ENCODE data around the gene NCAPG2. TPM values are rescaled to one million over a fixed set of nuclear protein-coding genes. Genes with fewer than 3 reads are reported as not detected.

Gene NCAPG2
- polyA plus RNA-seq, 3 donors from 2014 or later, result 3.5 to 7.9 (median 5.7) TPM

DNA sequence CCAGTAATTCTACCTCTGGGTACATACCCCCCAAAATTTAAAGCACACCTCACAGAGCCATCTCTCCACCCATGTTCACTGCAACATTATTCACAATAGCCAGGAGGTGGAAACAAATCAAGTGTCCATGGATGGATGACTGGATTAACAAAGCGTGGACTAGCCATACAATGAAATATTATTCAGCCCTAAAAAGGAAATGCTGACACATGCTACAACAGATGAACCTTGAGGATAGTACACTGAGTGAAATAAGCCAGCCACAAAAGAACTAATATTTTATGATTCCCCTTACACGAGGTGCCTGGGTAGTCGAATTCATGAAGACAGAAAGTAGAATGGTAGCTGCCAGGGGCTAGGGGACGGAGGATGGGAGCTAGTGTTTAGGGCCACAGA is 85.9 kb downstream of the NCAPG2 start:
- no peak overlapping the region for H3K27ac Mint-ChIP-seq
- H3K4me3 Mint-ChIP-seq, result no peak overlapping the region
- no peaks in the 10 kb centered on the region for H3K4me1 Mint-ChIP-seq
- DNase-seq, result no peak
- H3K9me3 Mint-ChIP-seq, result no peaks in the 10 kb centered on the region
- H3K36me3 Mint-ChIP-seq, result peaks cover 0 to 9% (median 0%) of the 10 kb centered on the region in 3 donors
- H3K27me3 Mint-ChIP-seq (ENCODE audit: low read depth in 3 of 3), result peaks cover 0 to 1% (median 1%) of the 10 kb centered on the region in 3 donors

DNA sequence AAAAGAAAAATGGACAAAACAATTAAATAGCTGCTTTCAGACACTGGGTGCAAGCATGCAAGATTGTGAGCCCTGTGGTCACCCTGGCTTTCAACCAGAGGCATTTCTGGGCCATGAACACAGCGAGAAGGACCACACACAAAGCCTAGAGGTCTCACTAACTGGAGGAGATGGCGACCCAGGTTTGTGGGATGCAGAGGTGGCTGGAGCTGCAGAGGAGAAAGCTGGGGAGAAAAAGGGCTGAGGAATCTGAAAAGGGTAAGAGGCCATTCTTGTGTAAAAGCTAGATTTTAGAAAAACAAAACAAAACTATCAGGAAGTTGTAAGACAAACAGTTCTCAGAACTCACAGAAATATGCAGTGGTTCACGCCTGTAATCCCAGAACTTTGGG is 86.9 kb downstream of the NCAPG2 start:
- Mint-ChIP-seq H3K27ac (no peak overlapping the region), H3K27me3 (ENCODE audit: low read depth in 3 of 3) (peaks cover 0 to 1% (median 1%) of the 10 kb centered on the region in 3 donors), H3K9me3 (no peaks in the 10 kb centered on the region), H3K4me1 (no peaks in the 10 kb centered on the region), H3K4me3 (no peak overlapping the region), H3K36me3 (peaks cover 0 to 9% (median 0%) of the 10 kb centered on the region in 3 donors)
- DNase-seq, result no peak

GRCh38 chr7:158616050-158616449 is 88.6 kb downstream of the NCAPG2 start:
- peaks cover 0 to 1% (median 1%) of the 10 kb centered on the region in 3 donors for H3K27me3 Mint-ChIP-seq (ENCODE audit: low read depth in 3 of 3)
- H3K36me3 Mint-ChIP-seq, result peaks cover 0 to 9% (median 0%) of the 10 kb centered on the region in 3 donors
- H3K27ac Mint-ChIP-seq, result peak overlapping the region in 1 of 6 donors; percentile 15
- no peak for DNase-seq
- H3K9me3 Mint-ChIP-seq, result no peaks in the 10 kb centered on the region
- no peak overlapping the region for H3K4me3 Mint-ChIP-seq
- no peaks in the 10 kb centered on the region for H3K4me1 Mint-ChIP-seq

GRCh38 chr7:158614700-158615099 is 89.9 kb downstream of the NCAPG2 start:
- Mint-ChIP-seq H3K4me1 (peaks cover 1 to 6% of the 10 kb centered on the region in 2 donors), H3K27ac (no peak overlapping the region), H3K36me3 (peaks cover 0 to 9% (median 0%) of the 10 kb centered on the region in 3 donors), H3K9me3 (peaks cover 0 to 2% (median 0%) of the 10 kb centered on the region in 6 donors), H3K27me3 (ENCODE audit: low read depth in 3 of 3) (peaks cover 0 to 1% (median 1%) of the 10 kb centered on the region in 3 donors), H3K4me3 (no peak overlapping the region)
- no peak for DNase-seq

DNA sequence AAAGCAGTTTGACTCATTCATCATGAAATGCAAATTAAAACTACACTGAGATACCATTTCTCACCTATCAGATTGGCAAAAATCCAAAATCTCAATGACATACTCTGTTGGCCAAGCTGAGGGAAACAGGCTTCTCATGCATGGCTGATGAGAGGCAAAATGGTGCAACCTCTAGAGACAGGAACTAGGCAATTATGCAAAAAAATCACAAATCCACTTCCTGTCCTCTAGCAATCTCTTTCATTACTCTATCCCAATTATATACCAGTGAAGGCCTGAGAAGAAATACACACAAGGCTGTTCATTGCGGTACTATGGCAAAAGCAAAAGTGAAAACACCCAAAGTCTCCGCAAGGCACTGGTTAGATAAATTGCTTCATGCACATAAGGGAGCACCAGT is 91.1 kb downstream of the NCAPG2 start:
- no peak overlapping the region for H3K27ac Mint-ChIP-seq
- peaks cover 0 to 9% (median 0%) of the 10 kb centered on the region in 3 donors for H3K36me3 Mint-ChIP-seq
- peaks cover 0 to 1% (median 1%) of the 10 kb centered on the region in 3 donors for H3K27me3 Mint-ChIP-seq (ENCODE audit: low read depth in 3 of 3)
- H3K9me3 Mint-ChIP-seq, result peaks cover 0 to 2% (median 0%) of the 10 kb centered on the region in 6 donors
- peaks cover 7 to 8% of the 10 kb centered on the region in 2 donors for H3K4me1 Mint-ChIP-seq
- no peak for DNase-seq
- H3K4me3 Mint-ChIP-seq, result no peak overlapping the region

DNA sequence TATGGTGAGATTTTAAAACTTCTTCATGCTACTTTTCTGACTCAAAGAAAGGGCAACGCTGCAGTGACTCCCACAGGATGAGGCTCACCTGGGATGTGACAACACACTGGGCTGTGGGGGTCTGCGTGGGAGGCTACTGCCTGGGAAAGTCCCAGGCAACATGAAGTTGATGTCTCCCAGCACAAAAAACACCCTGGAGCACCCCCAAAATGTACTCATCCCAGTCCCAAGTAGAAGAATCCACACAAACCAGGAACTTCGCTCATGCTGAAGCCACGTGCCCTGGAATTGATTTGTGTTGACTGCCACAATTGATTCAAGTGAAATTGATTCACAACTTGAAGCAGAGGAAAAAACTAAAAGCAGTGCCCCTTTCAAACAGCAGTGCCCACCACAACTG is 92.1 kb downstream of the NCAPG2 start:
- peaks cover 0 to 2% (median 0%) of the 10 kb centered on the region in 6 donors for H3K9me3 Mint-ChIP-seq
- H3K27ac Mint-ChIP-seq, result no peak overlapping the region
- peaks cover 0 to 9% (median 0%) of the 10 kb centered on the region in 3 donors for H3K36me3 Mint-ChIP-seq
- peaks cover 0 to 1% (median 0%) of the 10 kb centered on the region in 3 donors for H3K27me3 Mint-ChIP-seq (ENCODE audit: low read depth in 3 of 3)
- H3K4me3 Mint-ChIP-seq, result no peak overlapping the region
- no peak for DNase-seq
- peaks cover 7 to 10% of the 10 kb centered on the region in 2 donors for H3K4me1 Mint-ChIP-seq

DNA sequence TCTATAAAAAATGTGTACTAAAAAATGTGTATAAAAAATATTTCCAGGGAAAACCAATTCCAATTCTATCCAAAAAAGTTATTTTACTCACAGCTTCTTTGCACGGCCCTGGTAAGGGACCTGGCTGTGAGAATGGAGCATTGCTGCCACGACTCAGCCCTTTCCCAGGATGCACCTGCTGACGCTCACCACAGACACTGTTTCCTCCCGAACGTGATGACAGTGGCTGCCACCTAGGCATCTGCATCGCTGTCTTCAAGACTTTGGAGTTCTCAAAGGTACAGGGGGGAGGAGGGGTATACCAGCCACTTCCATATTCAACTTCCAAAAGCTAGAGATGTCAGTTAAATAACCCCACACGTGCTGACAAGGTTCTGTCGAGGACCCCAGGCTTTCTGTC is 93.1 kb downstream of the NCAPG2 start:
- H3K4me1 Mint-ChIP-seq, result peaks cover 7 to 10% of the 10 kb centered on the region in 2 donors
- DNase-seq, result no peak
- peaks cover 0 to 4% (median 4%) of the 10 kb centered on the region in 3 donors for H3K36me3 Mint-ChIP-seq
- no peak overlapping the region for H3K4me3 Mint-ChIP-seq
- H3K27me3 Mint-ChIP-seq (ENCODE audit: low read depth in 3 of 3), result no peaks in the 10 kb centered on the region
- H3K27ac Mint-ChIP-seq, result no peak overlapping the region
- peaks cover 0 to 2% (median 0%) of the 10 kb centered on the region in 6 donors for H3K9me3 Mint-ChIP-seq

DNA sequence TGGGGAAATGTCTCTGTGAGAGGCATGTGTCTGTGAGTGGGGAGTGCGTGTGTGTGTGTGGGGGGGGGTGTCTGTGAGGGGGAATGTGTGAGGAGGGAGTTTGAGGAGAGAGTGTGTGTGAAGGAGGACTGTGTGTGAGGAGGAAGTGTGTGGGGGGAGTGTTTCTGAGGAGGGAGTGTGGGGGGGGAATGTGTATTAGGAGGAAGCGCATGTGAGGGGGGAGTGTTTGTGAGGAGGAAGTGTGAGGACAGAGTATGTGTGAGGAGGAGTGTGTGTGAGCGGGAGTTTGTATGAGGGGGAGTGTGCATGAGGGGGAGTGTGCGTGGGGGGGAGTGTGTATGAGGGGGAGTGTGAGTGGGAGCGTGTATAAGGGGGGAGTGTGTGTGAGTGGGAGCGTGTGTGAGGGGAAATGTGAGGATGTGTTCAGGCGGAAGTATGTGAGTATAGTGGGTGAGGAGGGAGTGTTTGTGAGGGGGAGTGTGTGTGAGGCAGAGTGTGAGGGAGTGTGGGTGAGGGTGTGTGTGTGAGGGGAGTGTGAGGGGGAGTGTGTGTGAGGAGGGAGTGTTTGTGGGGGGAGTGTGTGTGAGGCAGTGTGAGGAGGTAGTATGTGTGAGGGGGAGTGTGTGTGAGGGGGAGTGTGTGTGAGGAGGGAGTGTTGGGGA is 95.2 kb downstream of the NCAPG2 start:
- peaks cover 7 to 10% of the 10 kb centered on the region in 2 donors for H3K4me1 Mint-ChIP-seq
- H3K27ac Mint-ChIP-seq, result peak overlapping the region in 4 of 6 donors; percentile 29 to 77 (median 60)
- peaks cover 0 to 4% (median 3%) of the 10 kb centered on the region in 3 donors for H3K36me3 Mint-ChIP-seq
- no peaks in the 10 kb centered on the region for H3K27me3 Mint-ChIP-seq (ENCODE audit: low read depth in 3 of 3)
- H3K4me3 Mint-ChIP-seq, result no peak overlapping the region
- H3K9me3 Mint-ChIP-seq, result peaks cover 0 to 2% (median 0%) of the 10 kb centered on the region in 6 donors
- DNase-seq, result no peak

DNA sequence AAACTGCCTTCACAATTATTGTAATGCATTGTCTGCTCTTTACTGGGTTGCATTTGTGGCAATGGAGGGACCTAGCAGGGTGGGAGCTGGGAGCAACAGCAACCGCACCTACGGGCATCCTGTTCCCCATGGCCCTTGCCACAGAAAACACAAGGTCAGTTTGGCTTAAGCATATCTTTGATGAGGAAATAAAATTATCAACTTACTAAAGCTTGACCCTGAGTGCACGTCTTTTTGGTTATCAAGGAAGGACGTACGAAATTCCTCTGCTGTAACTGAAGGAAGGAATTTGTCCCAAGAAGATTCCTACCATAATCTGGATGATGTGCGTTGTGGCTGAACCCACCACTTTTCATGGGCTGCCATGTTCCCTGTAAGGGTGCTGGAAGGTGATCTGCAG is 97.0 kb downstream of the NCAPG2 start:
- peaks cover 7 to 10% of the 10 kb centered on the region in 2 donors for H3K4me1 Mint-ChIP-seq
- no peaks in the 10 kb centered on the region for H3K27me3 Mint-ChIP-seq (ENCODE audit: low read depth in 3 of 3)
- no peak overlapping the region for H3K4me3 Mint-ChIP-seq
- H3K27ac Mint-ChIP-seq, result no peak overlapping the region
- DNase-seq, result no peak
- peaks cover 0 to 4% (median 3%) of the 10 kb centered on the region in 3 donors for H3K36me3 Mint-ChIP-seq
- peaks cover 0 to 2% (median 0%) of the 10 kb centered on the region in 6 donors for H3K9me3 Mint-ChIP-seq

DNA sequence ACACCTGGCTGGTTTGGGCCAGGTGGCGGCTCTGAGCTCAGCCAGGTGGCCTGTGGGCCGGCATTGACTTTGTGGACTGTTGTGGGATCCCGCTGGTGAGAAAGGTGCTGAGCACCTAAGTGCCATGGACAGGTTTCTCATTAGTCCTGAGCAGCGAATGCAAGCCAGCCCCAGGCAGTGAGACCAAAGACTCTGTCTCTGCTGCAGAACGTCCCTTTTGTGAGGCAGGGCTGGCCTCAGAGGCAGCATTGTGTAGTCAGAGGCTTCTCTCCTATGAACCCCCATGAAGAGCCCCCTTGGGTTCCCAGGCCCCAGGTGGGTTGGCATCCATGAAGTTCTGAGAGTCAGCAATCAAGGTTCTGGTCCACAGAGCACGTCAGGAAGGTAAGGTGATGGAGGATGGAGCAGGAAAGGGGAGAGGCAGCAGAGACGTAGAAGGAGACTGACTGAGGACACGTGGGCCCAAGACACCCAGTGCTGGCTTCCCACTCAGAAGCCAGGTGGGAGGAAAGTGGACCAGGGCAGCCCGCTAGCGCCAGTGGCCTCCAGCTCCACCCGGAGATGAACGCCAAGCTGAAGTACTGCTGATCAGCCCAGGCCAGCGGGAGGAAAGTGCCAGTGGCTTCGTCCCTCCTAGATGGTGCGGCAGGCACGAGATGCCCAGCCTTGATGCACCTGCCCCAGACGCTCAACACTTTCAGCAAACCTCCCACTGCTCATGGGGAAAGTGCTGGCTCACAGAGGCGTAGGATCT is 97.8 kb downstream of the NCAPG2 start:
- DNase-seq, result no peak
- Mint-ChIP-seq H3K9me3 (peaks cover 0 to 2% (median 0%) of the 10 kb centered on the region in 6 donors), H3K36me3 (peaks cover 0 to 4% (median 3%) of the 10 kb centered on the region in 3 donors), H3K4me3 (no peak overlapping the region), H3K27me3 (ENCODE audit: low read depth in 3 of 3) (no peaks in the 10 kb centered on the region), H3K27ac (no peak overlapping the region), H3K4me1 (peaks cover 7 to 10% of the 10 kb centered on the region in 2 donors)

DNA sequence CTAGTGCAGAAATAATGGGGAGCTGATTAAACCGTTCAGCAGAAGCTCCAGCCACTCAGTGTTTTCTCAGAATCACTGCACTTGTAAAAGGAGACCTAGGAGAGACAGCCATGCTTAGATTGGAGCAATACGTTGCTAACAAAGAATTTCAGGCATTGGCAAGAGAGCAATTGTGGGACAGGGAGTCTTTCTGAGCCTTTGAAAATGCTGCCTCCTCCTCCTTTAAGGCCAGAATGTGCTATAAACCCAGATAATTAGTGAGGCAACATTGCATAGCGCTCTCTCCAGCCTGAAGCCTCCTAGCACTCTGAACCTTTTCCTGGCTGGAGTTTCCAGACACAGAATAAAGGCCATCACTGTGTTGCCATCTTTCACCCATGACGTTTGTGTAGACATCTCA is 98.5 kb downstream of the NCAPG2 start:
- H3K27ac Mint-ChIP-seq, result no peak overlapping the region
- no peak for DNase-seq
- H3K9me3 Mint-ChIP-seq, result peaks cover 0 to 2% (median 0%) of the 10 kb centered on the region in 6 donors
- H3K4me3 Mint-ChIP-seq, result no peak overlapping the region
- peaks cover 7 to 10% of the 10 kb centered on the region in 2 donors for H3K4me1 Mint-ChIP-seq
- H3K27me3 Mint-ChIP-seq (ENCODE audit: low read depth in 3 of 3), result no peaks in the 10 kb centered on the region
- peaks cover 0 to 4% (median 3%) of the 10 kb centered on the region in 3 donors for H3K36me3 Mint-ChIP-seq

DNA sequence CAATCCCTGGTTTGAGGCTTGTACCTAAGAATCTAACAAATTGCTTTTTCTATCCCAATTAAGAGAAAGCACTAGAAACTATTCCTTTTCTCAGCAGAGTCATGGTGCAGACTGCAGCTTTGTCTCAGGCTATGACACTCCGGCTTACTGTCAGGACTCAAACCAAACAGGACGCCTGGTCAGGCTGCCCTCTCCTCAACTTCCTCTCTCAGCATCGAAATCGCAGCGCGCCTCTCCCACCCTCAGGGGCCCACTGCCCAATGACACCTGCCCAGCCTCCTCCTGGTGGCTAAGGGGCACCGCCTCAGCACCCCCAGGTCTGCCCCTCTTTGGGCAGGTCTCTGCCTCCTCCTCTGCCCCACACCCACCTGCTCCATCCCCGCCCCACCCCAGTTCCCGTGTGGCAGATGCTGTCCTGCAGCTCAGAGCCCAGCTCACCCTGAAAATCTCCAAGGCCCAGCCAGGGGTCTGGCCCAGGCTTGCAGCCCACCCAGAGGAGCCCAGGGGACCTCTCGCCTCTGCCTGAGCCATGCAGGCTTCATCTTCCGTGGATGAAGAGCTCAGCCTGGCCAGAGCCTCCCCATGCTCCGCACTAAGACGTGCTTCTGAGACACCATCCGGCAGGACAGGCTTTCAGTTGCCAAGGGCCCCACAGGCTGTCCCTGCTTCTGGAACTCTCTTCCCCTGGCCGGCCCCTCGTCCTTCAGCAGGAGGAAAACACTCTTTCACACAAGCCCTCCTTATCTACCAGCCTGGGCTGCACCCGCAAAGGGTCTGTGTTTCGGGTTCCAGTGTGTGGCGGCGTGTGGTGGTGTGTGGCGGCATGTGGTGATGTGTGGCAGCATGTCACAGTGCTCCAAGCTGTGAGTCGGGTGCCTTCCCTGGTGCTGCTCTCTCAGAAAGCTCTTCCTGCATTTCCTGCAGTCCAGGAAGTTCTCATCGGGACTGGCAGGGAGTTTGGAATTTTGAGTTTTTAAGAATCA is 100.5 kb downstream of the NCAPG2 start:
- Mint-ChIP-seq H3K27me3 (ENCODE audit: low read depth in 3 of 3) (peaks cover 0 to 2% (median 0%) of the 10 kb centered on the region in 3 donors), H3K4me3 (no peak overlapping the region), H3K27ac (no peak overlapping the region), H3K9me3 (no peaks in the 10 kb centered on the region), H3K36me3 (peaks cover 0 to 4% (median 3%) of the 10 kb centered on the region in 3 donors), H3K4me1 (peaks cover under 1 to 5% of the 10 kb centered on the region in 2 donors)
- DNase-seq, result no peak
